ENCODE measurements around the gene CALR3. TPM values are rescaled to one million over a fixed set of nuclear protein-coding genes. Genes with fewer than 3 reads are reported as not detected.
"Not testable (repeated sequence)": the region's sequence is repeated elsewhere in the genome, so short reads cannot be mapped to it uniquely, and the experiment has no call there.

CALR3 gene
- total and polyA plus RNA-seq, 10 of the 15 experiments (the other 5 are each of a cell fraction or from before 2014, with no cell fraction given): 0.05 to 0.45 (median 0.12) TPM; not detected in 2

GRCh38 chr19:16506961-16507360 lies 11.0 kb upstream of the CALR3 start:
- ATAC-seq (no peak), DNase-seq (ENCODE audit: low read depth, low spot score) (no peak), FAIRE-seq (no peak)
- Histone ChIP-seq H4K20me1 (ENCODE audit: control insufficient read depth, insufficient read depth) (no peaks in the 10 kb centered on the region), H3K9me3 (replicated peaks; ENCODE audit: control insufficient read depth, insufficient read depth, low read length) (no peaks in the 10 kb centered on the region), H3K4me3 (no peak overlapping the region), H3K36me3 (ENCODE audit: control insufficient read depth in 2 of 2, insufficient read depth in 2 of 2, low read length in 1 of 2) (no peaks in the 10 kb centered on the region; a peak in 3 of 4 replicates), H3K4me1 (ENCODE audit: control insufficient read depth, insufficient read depth, low read length) (no peaks in the 10 kb centered on the region), H2AFZ (ENCODE audit: control insufficient read depth, low read depth, low read length) (no peak overlapping the region), H3K4me2 (ENCODE audit: control insufficient read depth, insufficient read depth) (no peak overlapping the region), H3K27ac (ENCODE audit: control insufficient read depth, insufficient read depth) (no peak overlapping the region), H3K79me2 (ENCODE audit: control insufficient read depth, insufficient read depth, low read length) (no peaks in the 10 kb centered on the region), H3K27me3 (replicated peaks in 1 of 2; ENCODE audit: control insufficient read depth in 2 of 2, insufficient read depth in 2 of 2, low read length in 1 of 2) (no peaks in the 10 kb centered on the region), H3K9ac (ENCODE audit: control insufficient read depth, insufficient read depth, low read length) (no peak overlapping the region)
- 91% methylated on average over 6 of the region's 6 CpGs for WGBS (ENCODE audit: insufficient coverage, insufficient replicate concordance, low lambda C conversion rate, missing lambda C conversion rate)
- ChIA-PET SMC1A (ENCODE audit: uncharacterized antibody, unreplicated experiment) (no interaction called here), POLR2A (no interaction called here), CTCF (no interaction called here), RAD21 (ENCODE audit: unreplicated experiment) (no interaction called here)
- BruUV-seq (replicated peaks): no TSS peak
- in situ Hi-C loops (cut with MboI) (no loop called here), intact Hi-C loops (cut with micrococcal nuclease; ENCODE audit: unreplicated experiment) (no loop called here)
- TF ChIP-seq HCFC1 (IDR thresholded peaks at IDR 0.05; ENCODE audit: low read length) (no peak), IRF4 (IDR thresholded peaks at IDR 0.05; ENCODE audit: low read depth, low read length) (no peak), HSF1 (IDR thresholded peaks at IDR 0.05; ENCODE audit: low read depth, low read length) (no peak), KAT2A (conservative IDR thresholded peaks at IDR 0.05; ENCODE audit: control insufficient read depth, low read depth, low read length) (no peak), RELA (IDR thresholded peaks at IDR 0.05; ENCODE audit: borderline replicate concordance, partially characterized antibody) (no peak), EGR1 (IDR thresholded peaks at IDR 0.05; ENCODE audit: borderline replicate concordance in 1 of 2, low read depth in 2 of 2, low read length in 2 of 2) (no peak)

DNA sequence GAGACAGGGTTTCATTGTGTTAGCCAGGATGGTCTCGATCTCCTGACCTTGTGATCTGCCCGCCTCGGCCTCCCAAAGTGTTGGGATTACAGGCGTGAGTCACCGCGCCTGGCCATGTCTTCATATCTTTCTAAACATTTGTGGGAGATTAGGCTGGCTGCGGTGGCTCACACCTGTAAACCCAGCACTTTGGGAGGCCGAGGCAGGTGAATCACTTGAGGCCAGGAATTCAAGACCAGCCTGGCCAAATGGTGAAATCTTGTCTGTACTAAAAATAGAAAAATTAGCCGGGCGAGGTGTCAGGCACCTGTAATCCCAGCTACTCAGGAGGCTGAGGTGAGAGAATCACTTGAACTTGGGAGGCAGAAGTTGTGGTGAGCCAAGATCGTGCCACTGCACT lies 10.2 kb upstream of the CALR3 start:
- intact Hi-C loops (cut with micrococcal nuclease; ENCODE audit: unreplicated experiment); H3K9me3 ChIP-seq (replicated peaks; ENCODE audit: control insufficient read depth, insufficient read depth, low read length); H3K36me3 ChIP-seq (ENCODE audit: control insufficient read depth in 2 of 2, insufficient read depth in 2 of 2, low read length in 1 of 2); in situ Hi-C loops (cut with MboI); H3K27me3 ChIP-seq (replicated peaks in 1 of 2; ENCODE audit: control insufficient read depth in 2 of 2, insufficient read depth in 2 of 2, low read length in 1 of 2); H3K27ac ChIP-seq (ENCODE audit: control insufficient read depth, insufficient read depth); FAIRE-seq; H3K4me1 ChIP-seq (ENCODE audit: control insufficient read depth, insufficient read depth, low read length); H3K9ac ChIP-seq (ENCODE audit: control insufficient read depth, insufficient read depth, low read length); H3K4me3 ChIP-seq; RAD21 ChIA-PET (ENCODE audit: unreplicated experiment); DNase-seq (ENCODE audit: low read depth, low spot score); SMC1A ChIA-PET (ENCODE audit: uncharacterized antibody, unreplicated experiment); ATAC-seq; H3K4me2 ChIP-seq (ENCODE audit: control insufficient read depth, insufficient read depth); H4K20me1 ChIP-seq (ENCODE audit: control insufficient read depth, insufficient read depth); H3K79me2 ChIP-seq (ENCODE audit: control insufficient read depth, insufficient read depth, low read length); H2AFZ ChIP-seq (ENCODE audit: control insufficient read depth, low read depth, low read length); BruUV-seq (replicated peaks); CTCF ChIA-PET: not testable (repeated sequence)
- 89% methylated on average over 11 of the region's 11 CpGs for WGBS (ENCODE audit: insufficient coverage, insufficient replicate concordance, low lambda C conversion rate, missing lambda C conversion rate)
- POLR2A ChIA-PET: interaction anchor here (0.7 kb wide), 1 partner anchor 81 kb away, joined by 3 read pairs; no protein-coding TSS in a partner anchor

Data from GM12878 (cell line).